ENCODE results near the gene SCGB3A2.
A peak's percentile ranks its signal among the peaks of the same experiment; 100 is the strongest.

Gene SCGB3A2

DNA sequence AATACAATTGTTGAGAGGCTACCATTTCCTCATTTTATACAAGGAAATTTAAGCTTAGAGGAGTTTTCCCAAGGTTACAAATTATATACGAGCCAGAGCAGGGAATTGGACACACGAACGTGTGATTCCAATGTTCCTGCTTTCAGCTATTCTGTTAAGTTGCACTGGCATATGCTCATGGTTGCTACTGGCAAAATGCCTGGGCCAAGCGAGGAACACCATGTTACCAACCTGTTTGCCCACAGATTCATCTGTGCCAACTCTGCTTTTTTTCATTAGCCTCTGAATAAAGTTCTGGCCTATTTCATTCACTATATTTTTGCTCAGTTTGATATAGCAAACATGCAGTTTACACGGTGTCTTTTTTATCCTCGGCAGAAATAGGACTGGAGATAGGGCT, 32.9 kb downstream of the SCGB3A2 start:
- no peak for DNase-seq

DNA sequence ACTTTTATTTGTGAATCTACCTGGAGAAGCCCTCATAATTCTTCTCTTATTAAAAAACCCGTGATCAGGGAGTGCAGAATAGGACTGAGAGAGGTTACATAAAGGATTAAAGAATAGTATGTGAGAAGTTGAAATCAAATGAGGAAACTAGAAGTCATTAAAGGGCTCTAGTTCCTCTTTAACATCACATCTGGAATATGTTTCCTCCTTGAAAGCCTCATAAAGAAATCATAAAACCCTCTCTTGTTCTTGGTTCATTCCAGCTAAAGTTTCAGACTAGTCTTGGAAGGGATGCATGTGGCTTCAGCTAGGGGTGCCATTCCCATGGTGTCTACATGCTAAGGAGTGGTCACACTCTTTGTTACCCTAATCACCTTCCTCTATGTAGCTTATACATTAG, 33.5 kb downstream of the SCGB3A2 start:
- DNase-seq, result peak; percentile 29

DNA sequence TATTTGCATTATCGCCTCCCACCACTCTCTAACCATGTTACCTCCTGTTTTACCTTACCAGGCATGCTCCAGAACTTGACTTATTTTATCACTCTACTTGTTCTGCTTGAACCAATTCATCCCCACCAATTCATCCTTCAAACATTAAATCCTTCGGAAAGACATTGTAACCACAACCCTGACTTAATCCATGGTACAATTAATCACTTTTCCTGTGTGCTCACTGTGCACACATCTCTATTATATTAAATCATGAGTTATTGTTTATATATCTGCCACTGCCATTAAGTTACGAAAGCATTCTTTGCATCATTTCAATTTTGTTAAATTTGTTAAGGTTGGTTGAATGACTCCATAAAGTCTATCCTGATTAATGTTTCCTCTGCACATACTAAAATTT, 35.3 kb downstream of the SCGB3A2 start:
- DNase-seq, result no peak

DNA sequence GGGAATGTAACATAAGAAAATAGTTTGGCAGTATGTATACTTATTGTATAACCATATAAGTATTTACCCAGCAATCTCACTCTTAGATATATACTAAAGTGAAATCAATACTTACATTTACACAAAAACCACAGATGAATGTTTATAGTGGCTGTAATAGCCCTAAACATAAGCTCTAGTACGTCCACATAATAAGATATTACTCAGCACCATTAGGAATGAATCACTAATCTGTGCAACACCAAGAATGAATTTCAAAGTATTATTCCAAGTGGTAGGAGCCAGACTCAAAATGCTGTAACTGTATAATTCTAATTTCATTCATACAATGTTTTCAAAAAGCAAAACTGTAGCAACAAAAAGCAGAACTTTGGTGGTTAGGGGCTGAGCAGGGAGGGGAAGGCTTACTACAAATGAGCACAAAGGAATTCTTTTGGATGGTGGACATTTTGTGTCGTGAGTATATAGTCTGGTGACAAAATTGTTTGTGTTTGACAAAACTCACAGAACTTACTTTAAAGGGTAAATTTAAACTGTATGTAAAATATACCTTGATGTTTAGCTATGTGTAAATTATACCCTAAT, 39.7 kb downstream of the SCGB3A2 start:
- no peak for DNase-seq

DNA sequence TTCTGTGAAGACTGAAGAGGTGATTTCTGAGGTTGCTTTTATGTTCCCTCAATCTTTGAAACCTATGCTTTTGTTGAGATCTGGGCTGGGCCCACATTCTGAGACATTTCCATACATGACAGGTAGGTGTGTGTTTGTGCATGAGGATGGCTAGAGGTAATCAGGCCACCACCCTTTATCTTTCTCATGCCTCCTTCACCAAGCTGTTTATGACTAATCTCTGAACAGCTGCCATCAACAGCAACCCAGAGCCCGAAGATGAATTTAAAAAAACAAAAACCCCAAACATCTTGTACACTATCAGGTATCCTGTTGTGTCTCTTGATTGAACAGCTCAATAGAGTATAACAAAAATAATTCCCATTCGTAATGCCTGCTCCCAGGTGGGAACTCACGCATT, 40.4 kb downstream of the SCGB3A2 start:
- DNase-seq, result no peak

DNA sequence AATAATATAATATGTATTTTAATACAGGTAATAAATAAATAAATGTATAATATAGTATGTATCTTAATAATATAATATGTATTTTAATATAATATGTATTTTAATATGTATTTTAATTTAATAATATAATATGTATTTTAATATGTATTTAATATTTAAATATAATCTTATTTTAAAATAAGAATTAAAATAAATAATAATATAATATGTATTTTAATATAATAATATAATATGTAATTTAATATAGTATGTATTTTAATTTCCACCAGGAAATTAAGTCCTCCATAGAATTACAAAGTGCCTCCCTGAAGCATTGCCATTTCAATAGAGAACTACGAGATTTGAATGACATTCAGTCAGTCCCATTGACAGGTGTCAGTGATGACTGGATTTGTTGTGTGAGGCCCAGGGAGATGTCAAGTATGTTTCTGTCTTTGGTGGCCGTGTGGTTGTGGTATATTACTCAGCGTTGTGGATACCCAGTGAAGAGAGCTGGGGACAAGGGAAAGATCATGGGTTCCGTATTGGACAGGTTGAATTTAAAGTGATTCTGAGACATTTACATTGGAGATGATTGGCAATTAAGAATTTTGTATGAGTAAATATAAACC, 42.0 kb downstream of the SCGB3A2 start:
- DNase-seq, result no peak

DNA sequence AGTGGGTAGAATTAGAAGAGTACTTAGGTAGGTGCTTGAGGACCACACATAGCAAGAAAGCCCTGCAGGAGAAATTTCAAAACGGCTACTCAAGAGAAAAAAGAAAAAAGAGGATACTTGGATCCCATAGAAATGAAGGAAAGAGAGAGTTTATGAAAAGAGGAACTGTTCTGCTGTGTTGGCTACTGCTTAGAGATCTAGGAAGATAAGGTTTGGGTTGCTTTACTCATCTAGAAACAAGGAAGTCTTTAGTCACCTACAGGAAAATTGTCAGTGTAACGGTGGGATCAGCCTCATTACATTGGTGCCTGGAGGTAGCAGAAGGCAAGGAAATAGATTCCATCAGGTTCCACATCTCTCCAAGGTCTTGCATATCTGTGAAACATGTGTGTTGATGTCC, 42.6 kb downstream of the SCGB3A2 start:
- DNase-seq, result peak; percentile 39

DNA sequence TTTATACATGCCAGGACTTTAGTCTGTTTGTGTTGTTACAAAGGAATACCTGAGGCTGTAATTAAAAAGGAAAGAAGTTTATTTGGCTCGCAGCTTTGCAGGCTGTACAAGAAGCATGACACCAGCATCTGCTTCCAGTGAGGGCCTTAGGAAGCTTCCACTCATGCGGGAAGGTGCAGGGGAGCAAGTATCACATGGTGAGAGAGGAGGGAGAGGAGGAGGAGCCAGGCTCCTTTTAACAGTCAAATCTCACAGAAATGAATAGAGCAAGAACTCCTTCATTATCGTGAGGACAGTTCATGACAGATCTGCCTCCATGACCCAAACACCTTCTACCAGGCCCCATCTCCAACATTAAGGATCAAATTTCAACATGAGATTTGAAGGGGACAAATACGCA, 46.5 kb downstream of the SCGB3A2 start:
- no peak for DNase-seq

DNA sequence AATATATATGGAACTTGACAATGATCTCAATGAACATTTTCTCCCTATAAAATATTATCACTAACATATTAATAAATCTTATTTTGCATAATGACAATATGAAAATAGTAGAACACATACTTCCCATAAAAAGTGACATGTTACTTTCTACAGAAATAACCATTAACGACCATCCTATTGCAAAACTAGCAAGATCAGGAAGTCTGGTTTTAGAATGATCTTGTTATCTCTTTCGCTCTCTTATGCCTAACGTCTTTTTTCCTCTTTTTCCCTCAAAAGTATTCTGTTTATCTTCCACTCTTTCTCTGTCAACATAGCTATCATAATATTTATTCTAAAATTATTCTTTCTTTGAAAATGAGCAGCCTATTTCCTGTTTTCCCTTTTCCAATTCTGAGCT, 49.4 kb downstream of the SCGB3A2 start:
- no peak for DNase-seq

DNA sequence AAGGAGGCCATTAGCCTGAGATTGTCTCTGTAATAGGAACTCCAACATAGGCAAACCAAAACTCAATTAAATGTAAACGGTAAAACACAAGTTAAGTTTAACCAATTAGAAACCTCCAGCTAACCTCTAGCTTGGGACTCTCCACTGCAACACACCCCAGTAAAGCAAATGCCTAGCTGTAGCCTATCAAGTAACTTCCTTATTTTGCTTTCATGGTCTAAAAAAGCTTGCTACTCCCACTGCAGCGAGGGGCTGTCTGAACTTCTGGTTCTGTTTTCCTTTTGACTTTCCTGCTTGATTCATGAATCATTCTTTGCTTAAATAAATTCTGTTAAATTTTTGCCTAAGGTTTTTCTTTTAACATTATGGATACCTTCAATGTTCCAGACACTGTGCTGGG, 52.3 kb downstream of the SCGB3A2 start:
- peak; percentile 23 for DNase-seq
